GM19328 (cell line): ENCODE data around the gene TTC39A.

Source experiments
- ATAC-seq: cut with Tn5 transposase; IDR thresholded peaks from one replicate; pipeline ENCODE4 v1.9.1; 2021; ENCODE audit warnings: mild to moderate bottlenecking, moderate library complexity; ENCODE audit not compliant: unreplicated experiment

Gene TTC39A

GRCh38 chr1:51316113-51316845 is 14.1 kb downstream of the TTC39A start:
- no peak for ATAC-seq

- ATAC-seq: no peak
Observed at GRCh38 chr1:51314974-51315373, 15.4 kb downstream of the TTC39A start.

GRCh38 chr1:51313961-51314777 is 16.2 kb downstream of the TTC39A start:
- no peak for ATAC-seq

GRCh38 chr1:51313268-51313852 is 17.0 kb downstream of the TTC39A start:
- no peak for ATAC-seq

- no peak for ATAC-seq
Observed at GRCh38 chr1:51312718-51313117, 17.6 kb downstream of the TTC39A start.

- no peak for ATAC-seq
Observed at GRCh38 chr1:51311826-51312225, 18.5 kb downstream of the TTC39A start.

- no peak for ATAC-seq
Observed at GRCh38 chr1:51310871-51311613, 19.3 kb downstream of the TTC39A start.

- no peak for ATAC-seq
Observed at GRCh38 chr1:51309291-51309690, 21.1 kb downstream of the TTC39A start.

GRCh38 chr1:51308636-51309035 is 21.7 kb downstream of the TTC39A start:
- ATAC-seq: no peak

GRCh38 chr1:51306950-51307349 is 23.4 kb downstream of the TTC39A start:
- no peak for ATAC-seq

- ATAC-seq: no peak
Observed at GRCh38 chr1:51305371-51305823, 25.0 kb downstream of the TTC39A start.

GRCh38 chr1:51304360-51304759 is 26.0 kb downstream of the TTC39A start:
- ATAC-seq: no peak

GRCh38 chr1:51303751-51304251 is 26.6 kb downstream of the TTC39A start:
- no peak for ATAC-seq

- no peak for ATAC-seq
Observed at GRCh38 chr1:51303315-51303714, 27.0 kb downstream of the TTC39A start.

GRCh38 chr1:51302746-51303145 is 27.6 kb downstream of the TTC39A start:
- ATAC-seq: no peak

GRCh38 chr1:51302270-51302669 is 28.1 kb downstream of the TTC39A start:
- no peak for ATAC-seq

- no peak for ATAC-seq
Observed at GRCh38 chr1:51301844-51302162, 28.6 kb downstream of the TTC39A start.

- ATAC-seq: no peak
Observed at GRCh38 chr1:51301152-51301843, 29.1 kb downstream of the TTC39A start.

- ATAC-seq: no peak
Observed at GRCh38 chr1:51299981-51300670, 30.2 kb downstream of the TTC39A start.
